IPS-20b (cell line): Measurements from ENCODE around the gene PDE11A.

Source experiments
- H3K27ac ChIP-seq: one replicate; pipeline ENCODE4 v1.5.1; 2013; ENCODE audit warnings: low read length
- H3K27me3 ChIP-seq: 2 replicates; pipeline ENCODE4 v1.6.1; 2013; ENCODE audit warnings: mild to moderate bottlenecking, low read length, inconsistent platforms; ENCODE audit not compliant: insufficient read depth
- H3K36me3 ChIP-seq: 2 replicates; pipeline ENCODE4 v1.6.1; 2013; ENCODE audit warnings: low read depth, mild to moderate bottlenecking, inconsistent platforms, low read length, moderate library complexity; ENCODE audit not compliant: insufficient read depth
- H3K4me1 ChIP-seq: 2 replicates; pipeline ENCODE4 v1.6.1; 2013; ENCODE audit warnings: mild to moderate bottlenecking, control low read depth, inconsistent platforms, low read length, moderate library complexity; ENCODE audit not compliant: insufficient read depth
- H3K4me3 ChIP-seq: 2 replicates; pipeline ENCODE4 v1.5.1; 2013; ENCODE audit warnings: mild to moderate bottlenecking, low read length, inconsistent platforms
- H3K9ac ChIP-seq: 2 replicates; pipeline ENCODE4 v1.6.1; 2013; ENCODE audit warnings: low read depth, mild to moderate bottlenecking, inconsistent platforms, low read length, moderate library complexity
- H3K9me3 ChIP-seq: 2 replicates; pipeline ENCODE4 v1.6.1; 2013; ENCODE audit warnings: mild to moderate bottlenecking, low read depth, low read length, inconsistent platforms; ENCODE audit not compliant: insufficient read depth

Gene PDE11A

DNA sequence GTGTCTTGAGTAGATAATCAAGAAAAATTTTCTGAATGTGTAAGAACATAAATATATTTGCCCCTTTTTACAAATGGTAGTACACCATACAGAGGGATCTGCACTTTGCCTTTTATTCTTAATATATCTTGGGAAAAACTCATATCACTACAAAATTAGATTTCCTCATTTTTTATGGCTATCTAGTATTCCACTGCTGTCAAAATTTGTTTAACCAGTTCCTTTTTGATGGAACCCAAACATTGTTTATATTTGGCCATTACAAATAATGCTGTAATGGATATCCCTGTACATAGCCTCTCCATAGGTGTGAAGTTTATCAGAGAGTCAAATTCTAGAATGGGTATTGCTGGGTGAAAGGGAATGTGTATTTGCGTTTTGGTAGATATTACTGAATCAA is 436.9 kb downstream of the PDE11A start:
- H3K9me3 ChIP-seq: no peaks in the 10 kb centered on the region; the same call in 1 of the 2 replicates
- no peaks in the 10 kb centered on the region for H3K36me3 ChIP-seq
- no peaks in the 10 kb centered on the region for H3K27me3 ChIP-seq
- peaks cover 4% of the 10 kb centered on the region; the same call in 1 of the 2 replicates for H3K4me1 ChIP-seq
- no peak overlapping the region for H3K27ac ChIP-seq
- H3K4me3 ChIP-seq: no peak overlapping the region
- no peak overlapping the region for H3K9ac ChIP-seq

GRCh38 chr2:177633910-177634294 is 438.7 kb downstream of the PDE11A start:
- H3K36me3 ChIP-seq: no peaks in the 10 kb centered on the region
- no peak overlapping the region for H3K27ac ChIP-seq
- no peaks in the 10 kb centered on the region for H3K9me3 ChIP-seq
- H3K4me1 ChIP-seq: peaks cover 4% of the 10 kb centered on the region; the same call in 1 of the 2 replicates
- no peaks in the 10 kb centered on the region for H3K27me3 ChIP-seq
- peak overlapping the region; percentile 34; the same call in 1 of the 2 replicates for H3K9ac ChIP-seq
- H3K4me3 ChIP-seq: peak overlapping the region; percentile 61

- Histone ChIP-seq H3K4me3 (no peak overlapping the region), H3K9me3 (no peaks in the 10 kb centered on the region), H3K36me3 (no peaks in the 10 kb centered on the region), H3K9ac (no peak overlapping the region), H3K27ac (no peak overlapping the region), H3K4me1 (peaks cover 4% of the 10 kb centered on the region; the same call in 1 of the 2 replicates), H3K27me3 (no peaks in the 10 kb centered on the region)
These were observed 439.5 kb downstream of the PDE11A start for GRCh38 chr2:177633111-177633510.

GRCh38 chr2:177631680-177632079 is 440.9 kb downstream of the PDE11A start:
- no peak overlapping the region for H3K9ac ChIP-seq
- H3K4me3 ChIP-seq: no peak overlapping the region
- H3K27me3 ChIP-seq: no peaks in the 10 kb centered on the region
- no peaks in the 10 kb centered on the region for H3K36me3 ChIP-seq
- H3K4me1 ChIP-seq: peaks cover 4% of the 10 kb centered on the region; the same call in 1 of the 2 replicates
- H3K27ac ChIP-seq: no peak overlapping the region
- H3K9me3 ChIP-seq: no peaks in the 10 kb centered on the region

GRCh38 chr2:177629357-177630024 is 443.1 kb downstream of the PDE11A start:
- Histone ChIP-seq H3K4me1 (peaks cover 4% of the 10 kb centered on the region; the same call in 1 of the 2 replicates), H3K9me3 (no peaks in the 10 kb centered on the region), H3K4me3 (no peak overlapping the region), H3K36me3 (no peaks in the 10 kb centered on the region), H3K27ac (no peak overlapping the region), H3K9ac (no peak overlapping the region), H3K27me3 (no peaks in the 10 kb centered on the region)

DNA sequence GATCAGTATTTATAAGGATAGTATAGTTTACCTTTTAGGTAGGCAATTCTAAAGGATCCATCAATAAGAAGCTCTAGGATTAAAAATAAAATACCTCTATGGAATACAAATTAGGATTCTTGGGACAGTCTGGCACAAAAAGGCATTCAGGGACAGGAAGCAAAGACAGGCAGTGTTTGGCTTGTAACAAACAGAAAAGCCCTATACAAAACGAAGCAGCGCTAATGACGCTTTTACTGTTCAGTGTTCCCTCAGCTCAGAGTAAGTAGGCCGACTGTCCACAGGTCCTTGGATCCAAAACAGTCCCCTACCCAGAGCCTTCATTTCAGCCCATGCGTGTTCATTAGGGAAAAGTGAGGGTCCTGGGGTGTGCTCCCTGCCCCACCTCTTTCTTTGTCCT is 443.7 kb downstream of the PDE11A start:
- Histone ChIP-seq H3K27ac (no peak overlapping the region), H3K4me1 (peaks cover 3% of the 10 kb centered on the region; the same call in 1 of the 2 replicates), H3K9ac (no peak overlapping the region), H3K4me3 (no peak overlapping the region), H3K36me3 (no peaks in the 10 kb centered on the region), H3K27me3 (no peaks in the 10 kb centered on the region), H3K9me3 (no peaks in the 10 kb centered on the region)

DNA sequence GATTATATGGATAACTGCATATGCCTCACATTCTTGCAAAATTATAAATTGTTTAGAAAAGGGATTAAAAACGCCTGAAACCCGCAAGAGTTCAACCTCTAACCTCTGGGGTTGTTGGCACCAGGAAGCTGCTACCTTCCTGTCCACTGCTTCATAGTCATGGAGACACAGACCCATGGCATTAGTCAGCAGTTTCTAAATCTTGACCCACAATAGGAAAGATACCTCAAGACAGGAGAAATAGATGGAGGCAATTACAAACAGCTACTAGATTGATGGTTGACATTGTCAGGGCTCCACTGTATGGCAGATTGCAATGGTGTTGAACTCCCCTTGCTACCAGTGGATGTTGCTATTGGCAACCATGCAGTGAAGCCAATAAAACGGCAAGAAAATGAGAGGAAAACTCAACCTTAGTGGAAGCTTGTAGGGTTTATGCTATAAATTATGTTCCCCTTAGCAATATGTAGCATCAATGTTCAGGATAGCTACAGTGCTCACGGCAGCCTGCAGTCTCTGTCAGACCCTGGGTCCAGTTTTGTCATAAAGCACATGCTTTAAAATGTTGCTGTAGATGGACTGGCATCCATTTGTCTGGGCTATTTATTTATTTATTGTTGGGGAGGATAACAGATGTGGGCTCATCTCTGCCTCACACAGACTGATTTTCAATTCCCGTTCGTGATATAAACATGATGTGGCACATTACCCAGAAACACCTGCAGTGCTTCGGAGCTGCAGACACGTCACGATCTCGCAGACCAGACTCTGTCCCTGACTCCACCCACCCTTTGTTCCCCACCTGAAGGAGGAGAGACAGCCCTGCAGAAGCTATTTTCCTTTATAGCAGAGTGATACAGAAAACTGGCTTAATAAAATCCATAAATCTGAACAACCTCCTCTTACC is 446.6 kb downstream of the PDE11A start:
- H3K9ac ChIP-seq: no peak overlapping the region
- H3K9me3 ChIP-seq: no peaks in the 10 kb centered on the region
- H3K36me3 ChIP-seq: no peaks in the 10 kb centered on the region
- H3K27ac ChIP-seq: no peak overlapping the region
- H3K27me3 ChIP-seq: no peaks in the 10 kb centered on the region
- H3K4me1 ChIP-seq: no peaks in the 10 kb centered on the region; the same call in 1 of the 2 replicates
- H3K4me3 ChIP-seq: no peak overlapping the region

DNA sequence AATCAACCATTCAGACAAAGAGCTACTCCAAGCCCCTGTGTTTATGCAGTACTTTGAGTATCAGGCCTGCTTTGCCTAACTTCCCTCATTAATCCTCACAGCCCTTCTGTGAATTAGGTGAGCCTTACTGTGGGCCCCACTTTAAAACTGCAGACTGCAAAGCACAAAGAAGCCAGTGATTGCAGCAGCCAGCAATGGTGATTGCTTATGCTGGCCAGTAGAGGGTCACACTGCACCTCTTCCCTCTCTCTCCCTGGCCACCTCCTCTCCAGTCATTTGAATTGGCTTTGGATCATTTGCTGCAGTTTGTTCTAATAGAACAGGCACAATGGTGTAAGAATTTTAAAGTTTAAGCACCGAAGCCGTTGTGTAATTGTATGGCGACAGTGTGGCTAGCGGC is 450.1 kb downstream of the PDE11A start:
- Histone ChIP-seq H3K4me1 (no peaks in the 10 kb centered on the region; the same call in 1 of the 2 replicates), H3K27ac (no peak overlapping the region), H3K36me3 (no peaks in the 10 kb centered on the region), H3K4me3 (no peak overlapping the region), H3K9ac (peak overlapping the region; percentile 45; the same call in 1 of the 2 replicates), H3K9me3 (no peaks in the 10 kb centered on the region), H3K27me3 (no peaks in the 10 kb centered on the region)

DNA sequence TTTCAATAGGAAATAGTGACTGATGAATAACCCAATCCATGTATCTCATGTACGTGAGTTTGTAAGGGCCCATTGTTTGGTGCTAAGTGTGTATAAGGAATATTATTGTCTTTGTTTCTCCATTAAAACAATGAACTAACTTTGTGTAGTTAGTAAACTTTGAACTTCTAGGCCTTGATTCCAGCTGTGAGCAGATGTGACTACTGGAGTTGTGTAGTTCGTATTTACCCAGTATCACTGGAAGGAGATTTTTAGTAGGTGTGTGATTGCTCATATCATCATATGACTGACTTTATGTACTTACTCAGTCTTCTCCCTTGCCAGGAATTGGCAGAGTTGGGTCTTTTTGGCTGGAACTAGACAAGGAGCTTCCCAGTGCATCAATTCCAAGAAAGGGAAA is 452.6 kb downstream of the PDE11A start:
- Histone ChIP-seq H3K9ac (no peak overlapping the region), H3K27me3 (no peaks in the 10 kb centered on the region), H3K4me3 (no peak overlapping the region)

DNA sequence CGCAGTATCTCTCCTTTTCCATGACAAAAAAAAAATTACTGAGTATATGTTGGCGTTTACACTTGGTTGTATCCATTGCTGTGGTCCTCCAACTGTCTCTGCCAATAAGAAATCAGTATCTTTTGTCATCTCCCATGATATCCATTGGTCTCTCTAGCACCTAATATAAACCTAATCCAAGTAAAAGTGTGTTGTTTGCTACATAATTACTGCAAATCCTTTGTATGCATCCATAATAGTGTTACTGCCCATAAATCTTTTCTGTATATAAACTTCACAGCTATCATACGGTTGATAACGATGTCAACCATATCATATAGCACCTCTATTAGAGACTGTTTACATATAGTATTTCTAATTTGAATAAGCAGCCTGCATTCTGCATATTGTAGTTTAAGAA is 453.1 kb downstream of the PDE11A start:
- Histone ChIP-seq H3K27me3 (no peaks in the 10 kb centered on the region), H3K27ac (no peak overlapping the region), H3K9ac (peak overlapping the region; percentile 97; the same call in 1 of the 2 replicates), H3K4me1 (no peaks in the 10 kb centered on the region; the same call in 1 of the 2 replicates), H3K36me3 (no peaks in the 10 kb centered on the region), H3K4me3 (peak overlapping the region; percentile 96), H3K9me3 (no peaks in the 10 kb centered on the region)

More for the DNA sequence above, 452.6 kb downstream of the PDE11A start:
- Histone ChIP-seq H3K27ac (no peak overlapping the region), H3K4me1 (no peaks in the 10 kb centered on the region; the same call in 1 of the 2 replicates), H3K9me3 (no peaks in the 10 kb centered on the region), H3K36me3 (no peaks in the 10 kb centered on the region)

GRCh38 chr2:177618255-177619253 is 454.0 kb downstream of the PDE11A start:
- H3K36me3 ChIP-seq: no peaks in the 10 kb centered on the region
- H3K4me3 ChIP-seq: peak overlapping the region; percentile 96
- peak overlapping the region; percentile 97 for H3K9ac ChIP-seq
- no peaks in the 10 kb centered on the region for H3K9me3 ChIP-seq
- peak overlapping the region; percentile 96 for H3K27ac ChIP-seq
- no peaks in the 10 kb centered on the region for H3K27me3 ChIP-seq
- H3K4me1 ChIP-seq: no peaks in the 10 kb centered on the region; the same call in 1 of the 2 replicates
